ENCODE results near the gene ANKZF1. TPM values are rescaled to one million over a fixed set of nuclear protein-coding genes. Genes with fewer than 3 reads are reported as not detected.

The ANKZF1 gene
- total RNA-seq, 1 donor from 2014 or later, result 65.9 TPM

DNA sequence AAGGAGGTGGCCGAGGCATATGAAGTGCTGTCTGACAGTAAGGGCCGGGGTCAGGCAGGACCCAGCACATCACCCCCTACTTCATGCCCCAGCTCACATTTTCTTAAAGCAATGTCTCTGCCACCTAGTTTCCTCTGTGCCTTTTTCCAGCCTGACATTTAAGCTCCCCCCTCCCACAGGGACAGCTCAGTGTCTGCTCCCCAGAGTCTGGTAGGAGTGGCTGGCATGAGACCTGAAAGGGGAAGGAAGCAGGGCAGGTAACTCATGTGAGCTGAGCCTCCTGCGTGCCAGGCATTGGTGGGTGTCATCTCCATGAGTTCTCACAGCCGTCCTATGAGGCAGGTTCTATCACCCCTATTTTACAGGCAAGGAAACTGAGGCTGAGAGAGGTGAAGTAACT lies 51.0 kb downstream of the ANKZF1 start:
- no peaks in the 10 kb centered on the region for H3K36me3 ChIP-seq
- Mint-ChIP-seq H3K4me1 (peaks cover 30% of the 10 kb centered on the region), H3K9me3 (no peaks in the 10 kb centered on the region), H3K27ac (no peak overlapping the region), H3K4me3 (peak overlapping the region; percentile 91), H3K36me3 (peaks cover 7% of the 10 kb centered on the region), H3K27me3 (ENCODE audit: insufficient read depth, low read depth) (peaks cover 8% of the 10 kb centered on the region)
- no peak for DNase-seq (ENCODE audit: low spot score)
- peaks cover 15% of the 10 kb centered on the region for H3K4me1 ChIP-seq
- H3K9me3 ChIP-seq (ENCODE audit: low read depth), result no peaks in the 10 kb centered on the region
- no peak overlapping the region for H2AFZ ChIP-seq (replicated peaks)
- H3K27ac ChIP-seq, result no peak overlapping the region
- no peak overlapping the region for H3K4me2 ChIP-seq
- H4K20me1 ChIP-seq (ENCODE audit: low read depth), result no peaks in the 10 kb centered on the region
- H3K4me3 ChIP-seq, result no peak overlapping the region
- TF ChIP-seq, protein P1, sequence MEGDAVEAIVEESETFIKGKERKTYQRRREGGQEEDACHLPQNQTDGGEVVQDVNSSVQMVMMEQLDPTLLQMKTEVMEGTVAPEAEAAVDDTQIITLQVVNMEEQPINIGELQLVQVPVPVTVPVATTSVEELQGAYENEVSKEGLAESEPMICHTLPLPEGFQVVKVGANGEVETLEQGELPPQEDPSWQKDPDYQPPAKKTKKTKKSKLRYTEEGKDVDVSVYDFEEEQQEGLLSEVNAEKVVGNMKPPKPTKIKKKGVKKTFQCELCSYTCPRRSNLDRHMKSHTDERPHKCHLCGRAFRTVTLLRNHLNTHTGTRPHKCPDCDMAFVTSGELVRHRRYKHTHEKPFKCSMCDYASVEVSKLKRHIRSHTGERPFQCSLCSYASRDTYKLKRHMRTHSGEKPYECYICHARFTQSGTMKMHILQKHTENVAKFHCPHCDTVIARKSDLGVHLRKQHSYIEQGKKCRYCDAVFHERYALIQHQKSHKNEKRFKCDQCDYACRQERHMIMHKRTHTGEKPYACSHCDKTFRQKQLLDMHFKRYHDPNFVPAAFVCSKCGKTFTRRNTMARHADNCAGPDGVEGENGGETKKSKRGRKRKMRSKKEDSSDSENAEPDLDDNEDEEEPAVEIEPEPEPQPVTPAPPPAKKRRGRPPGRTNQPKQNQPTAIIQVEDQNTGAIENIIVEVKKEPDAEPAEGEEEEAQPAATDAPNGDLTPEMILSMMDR (IDR thresholded peaks at IDR 0.05), result no peak
- no peak for TF ChIP-seq EZH2phosphoT487 (IDR thresholded peaks at IDR 0.05)
- no peak for TF ChIP-seq EZH2 (IDR thresholded peaks at IDR 0.05)
- H3K9ac ChIP-seq, result no peak overlapping the region
- peaks cover 5% of the 10 kb centered on the region for H3K27me3 ChIP-seq
- peaks cover 13% of the 10 kb centered on the region for H3F3A ChIP-seq (ENCODE audit: low read depth)
- no peaks in the 10 kb centered on the region for H3K79me2 ChIP-seq (ENCODE audit: low read depth)

DNA sequence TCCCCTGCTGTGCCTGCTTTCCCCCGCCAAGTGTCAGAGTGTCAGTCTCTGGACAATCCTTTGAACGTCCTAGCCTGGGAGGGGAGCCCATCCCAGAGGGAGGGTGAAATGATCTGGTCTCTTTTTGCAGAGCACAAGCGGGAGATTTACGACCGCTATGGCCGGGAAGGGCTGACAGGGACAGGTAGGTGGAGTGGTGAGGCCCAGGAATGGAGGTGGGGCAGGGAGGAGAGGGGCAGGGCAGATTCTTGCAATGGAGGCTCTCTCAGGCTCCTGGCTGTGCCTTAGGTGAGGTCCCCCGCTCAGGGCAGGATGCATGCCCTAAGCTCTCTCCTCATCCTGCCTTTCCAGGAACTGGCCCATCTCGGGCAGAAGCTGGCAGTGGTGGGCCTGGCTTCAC lies 52.0 kb downstream of the ANKZF1 start:
- H3K4me2 ChIP-seq, result no peak overlapping the region
- TF ChIP-seq, protein P1 (IDR thresholded peaks at IDR 0.05), result no peak
- TF ChIP-seq EZH2 (IDR thresholded peaks at IDR 0.05) (no peak), EZH2phosphoT487 (IDR thresholded peaks at IDR 0.05) (no peak)
- peaks cover 5% of the 10 kb centered on the region for H3K27me3 ChIP-seq
- peaks cover 19% of the 10 kb centered on the region for H3K4me1 ChIP-seq
- Mint-ChIP-seq H3K4me1 (peaks cover 34% of the 10 kb centered on the region), H3K4me3 (no peak overlapping the region), H3K27me3 (ENCODE audit: insufficient read depth, low read depth) (peaks cover 8% of the 10 kb centered on the region), H3K9me3 (no peaks in the 10 kb centered on the region), H3K36me3 (peaks cover 7% of the 10 kb centered on the region), H3K27ac (no peak overlapping the region)
- no peaks in the 10 kb centered on the region for H3K9me3 ChIP-seq (ENCODE audit: low read depth)
- H3K4me3 ChIP-seq, result no peak overlapping the region
- peaks cover 13% of the 10 kb centered on the region for H3F3A ChIP-seq (ENCODE audit: low read depth)
- H3K27ac ChIP-seq, result no peak overlapping the region
- no peak overlapping the region for H3K9ac ChIP-seq
- no peaks in the 10 kb centered on the region for H3K79me2 ChIP-seq (ENCODE audit: low read depth)
- no peaks in the 10 kb centered on the region for H3K36me3 ChIP-seq
- H2AFZ ChIP-seq (replicated peaks), result no peak overlapping the region
- no peak for DNase-seq (ENCODE audit: low spot score)
- no peaks in the 10 kb centered on the region for H4K20me1 ChIP-seq (ENCODE audit: low read depth)

DNA sequence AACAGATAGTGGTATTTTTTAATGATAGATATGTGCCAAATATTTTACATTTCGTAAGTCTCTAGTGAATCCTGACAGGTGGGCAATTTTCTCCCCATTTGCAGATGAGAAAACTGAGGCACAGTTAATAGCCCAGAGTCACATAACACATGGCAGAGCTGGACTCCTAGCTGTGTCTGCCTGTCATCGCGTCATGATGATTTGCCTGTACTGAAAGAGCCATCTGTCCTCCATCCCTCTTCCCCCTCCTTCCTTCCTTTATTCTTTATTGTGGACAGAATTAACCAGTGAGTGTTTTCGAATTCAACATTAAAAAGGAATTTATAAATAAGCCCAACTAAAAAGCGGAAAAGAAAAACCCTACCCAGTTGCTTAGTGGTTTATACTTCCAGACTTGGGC lies 52.8 kb downstream of the ANKZF1 start:
- Mint-ChIP-seq H3K27ac (no peak overlapping the region), H3K4me1 (peaks cover 34% of the 10 kb centered on the region), H3K36me3 (peaks cover 7% of the 10 kb centered on the region), H3K9me3 (no peaks in the 10 kb centered on the region), H3K27me3 (ENCODE audit: insufficient read depth, low read depth) (peaks cover 8% of the 10 kb centered on the region), H3K4me3 (no peak overlapping the region)
- peaks cover 13% of the 10 kb centered on the region for H3F3A ChIP-seq (ENCODE audit: low read depth)
- TF ChIP-seq, protein P1 (IDR thresholded peaks at IDR 0.05), result no peak
- TF ChIP-seq EZH2 (IDR thresholded peaks at IDR 0.05) (no peak), EZH2phosphoT487 (IDR thresholded peaks at IDR 0.05) (no peak)
- no peaks in the 10 kb centered on the region for H3K79me2 ChIP-seq (ENCODE audit: low read depth)
- H3K4me1 ChIP-seq, result peaks cover 20% of the 10 kb centered on the region
- peaks cover 2% of the 10 kb centered on the region for H3K27me3 ChIP-seq
- H3K9ac ChIP-seq, result no peak overlapping the region
- no peaks in the 10 kb centered on the region for H3K36me3 ChIP-seq
- no peak overlapping the region for H3K27ac ChIP-seq
- H3K9me3 ChIP-seq (ENCODE audit: low read depth), result no peaks in the 10 kb centered on the region
- H3K4me3 ChIP-seq, result no peak overlapping the region
- H4K20me1 ChIP-seq (ENCODE audit: low read depth), result no peaks in the 10 kb centered on the region
- no peak for DNase-seq (ENCODE audit: low spot score)
- H3K4me2 ChIP-seq, result no peak overlapping the region
- no peak overlapping the region for H2AFZ ChIP-seq (replicated peaks)
